ELR (cell line): ENCODE measurements around the gene ALDH3B1.
"Not testable (repeated sequence)": the region's sequence is repeated elsewhere in the genome, so short reads cannot be mapped to it uniquely, and the experiment has no call there.

ENCODE experiments used
- DNase-seq: peaks from one replicate; pipeline ENCODE4 v3.0.0-alpha.2; 2015; ENCODE audit warnings: low read depth

ALDH3B1 gene, protein sequence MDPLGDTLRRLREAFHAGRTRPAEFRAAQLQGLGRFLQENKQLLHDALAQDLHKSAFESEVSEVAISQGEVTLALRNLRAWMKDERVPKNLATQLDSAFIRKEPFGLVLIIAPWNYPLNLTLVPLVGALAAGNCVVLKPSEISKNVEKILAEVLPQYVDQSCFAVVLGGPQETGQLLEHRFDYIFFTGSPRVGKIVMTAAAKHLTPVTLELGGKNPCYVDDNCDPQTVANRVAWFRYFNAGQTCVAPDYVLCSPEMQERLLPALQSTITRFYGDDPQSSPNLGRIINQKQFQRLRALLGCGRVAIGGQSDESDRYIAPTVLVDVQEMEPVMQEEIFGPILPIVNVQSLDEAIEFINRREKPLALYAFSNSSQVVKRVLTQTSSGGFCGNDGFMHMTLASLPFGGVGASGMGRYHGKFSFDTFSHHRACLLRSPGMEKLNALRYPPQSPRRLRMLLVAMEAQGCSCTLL

GRCh38 chr11:68010090-68011041 lies at the start of gene ALDH3B1:
Gene ALDH3B1 (plus strand): TSS chr11:68010327. CDS start chr11:68015298, 4,971 bp downstream.
- DNase-seq = peak; percentile 90

- not testable (repeated sequence) for DNase-seq
Measured at GRCh38 chr11:67963217-67963616, 46.9 kb upstream of the ALDH3B1 start.

- DNase-seq = not testable (repeated sequence)
Measured at GRCh38 chr11:67963879-67964278, 46.2 kb upstream of the ALDH3B1 start.

DNA sequence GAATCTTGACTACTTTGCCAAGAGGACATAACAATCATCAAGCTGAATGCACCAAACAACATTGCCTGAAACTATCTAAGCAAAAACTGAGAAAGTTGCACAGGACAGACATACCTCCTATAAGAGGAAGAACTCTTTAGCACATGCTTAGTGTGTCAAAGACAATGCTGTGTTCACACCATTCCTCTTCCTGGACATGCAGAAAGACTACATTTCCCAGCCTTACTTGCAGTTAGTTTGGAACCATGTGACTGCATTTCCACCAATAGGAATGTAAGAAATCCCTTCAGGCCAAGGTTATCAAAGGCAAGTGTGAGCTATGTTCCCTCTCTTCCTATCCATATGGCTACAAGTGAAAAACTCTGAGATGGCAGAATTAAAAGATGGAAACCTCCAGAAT lies 45.4 kb upstream of the ALDH3B1 start:
- not testable (repeated sequence) for DNase-seq

DNA sequence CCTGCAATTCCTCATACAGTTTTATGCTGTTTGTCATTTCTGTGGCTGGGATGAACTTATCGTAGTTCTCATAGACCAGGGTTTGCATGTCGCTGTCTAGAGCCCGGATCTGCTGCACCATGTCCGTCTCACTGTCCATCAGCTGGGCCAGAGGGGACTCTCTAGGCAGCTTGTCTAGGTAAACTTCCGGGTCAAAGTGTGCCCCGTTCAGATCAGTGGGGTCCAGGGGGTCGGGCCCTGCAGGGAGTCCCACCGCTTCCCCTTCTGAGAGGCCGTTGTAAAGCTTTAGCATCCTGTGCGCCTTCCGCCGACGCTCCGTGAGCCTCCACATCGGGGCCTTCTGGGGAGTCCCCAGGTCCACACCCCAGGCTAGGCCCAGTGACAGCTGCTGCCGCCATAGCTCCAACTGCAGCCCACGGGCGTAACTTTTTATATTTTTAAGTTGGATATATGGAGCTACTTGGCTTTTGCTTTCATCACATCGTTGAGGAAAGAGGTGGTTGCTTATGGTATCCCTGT lies 44.2 kb upstream of the ALDH3B1 start:
- DNase-seq = not testable (repeated sequence)

- not testable (repeated sequence) for DNase-seq
Measured at GRCh38 chr11:67974746-67975145, 35.4 kb upstream of the ALDH3B1 start.

DNA sequence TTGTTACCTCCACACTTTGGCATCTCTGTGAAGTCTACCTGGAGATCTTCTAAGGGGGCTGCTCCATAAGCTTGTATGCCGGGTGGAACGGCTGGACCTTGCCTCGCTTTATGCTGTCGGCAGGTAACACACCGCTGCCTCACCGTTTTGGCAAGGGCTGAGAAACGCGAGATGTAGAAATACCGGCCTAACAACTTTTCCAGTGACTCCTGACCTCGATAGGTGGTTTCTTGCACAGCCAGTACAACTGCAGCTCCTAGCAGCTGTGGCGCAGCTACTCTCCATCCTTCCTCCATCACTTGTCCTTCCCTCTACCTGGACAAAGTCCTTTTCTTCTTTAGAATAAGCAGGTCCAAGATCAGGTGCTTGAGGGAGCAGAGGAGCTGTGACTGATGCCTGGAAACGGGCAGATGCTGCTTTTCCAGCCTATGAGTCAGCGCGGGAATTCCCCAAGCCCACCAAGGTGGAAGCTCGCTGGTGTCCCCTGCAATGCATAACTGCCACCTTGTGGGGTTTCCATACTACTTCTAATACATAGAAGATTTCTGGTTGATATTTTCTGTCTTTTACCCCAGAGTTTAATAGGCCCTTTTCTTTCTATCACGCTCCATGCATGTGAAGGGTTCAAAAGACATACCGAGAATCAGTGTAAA lies 31.2 kb upstream of the ALDH3B1 start:
- DNase-seq = peak; percentile 21

DNA sequence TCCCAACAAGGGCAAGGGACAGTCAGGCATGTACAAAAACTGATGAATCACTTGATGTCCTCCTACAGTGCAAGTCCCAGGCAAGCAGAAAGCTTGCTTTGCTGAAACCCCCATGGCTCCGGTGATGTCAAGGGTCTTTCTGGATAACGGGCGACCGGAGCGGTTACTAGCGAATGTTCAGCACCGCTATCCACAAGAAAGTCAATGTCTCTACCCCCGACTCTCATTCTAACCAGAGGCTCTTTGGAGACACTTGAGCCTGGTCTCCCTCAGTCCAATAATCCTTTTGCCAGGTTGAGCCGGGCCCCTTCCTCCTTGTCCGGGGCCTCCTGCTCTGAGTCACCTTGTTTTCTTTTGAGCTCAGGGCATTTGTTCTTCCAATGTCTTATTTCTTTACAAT lies 28.9 kb upstream of the ALDH3B1 start:
- DNase-seq = not testable (repeated sequence)

GRCh38 chr11:67982255-67982857 lies 27.8 kb upstream of the ALDH3B1 start:
- not testable (repeated sequence) for DNase-seq

- DNase-seq = no peak
Measured at GRCh38 chr11:67983951-67984350, 26.2 kb upstream of the ALDH3B1 start.

GRCh38 chr11:67985302-67985701 lies 24.8 kb upstream of the ALDH3B1 start:
- not testable (repeated sequence) for DNase-seq

- DNase-seq = not testable (repeated sequence)
Measured at GRCh38 chr11:67990546-67991346, 19.4 kb upstream of the ALDH3B1 start.

DNA sequence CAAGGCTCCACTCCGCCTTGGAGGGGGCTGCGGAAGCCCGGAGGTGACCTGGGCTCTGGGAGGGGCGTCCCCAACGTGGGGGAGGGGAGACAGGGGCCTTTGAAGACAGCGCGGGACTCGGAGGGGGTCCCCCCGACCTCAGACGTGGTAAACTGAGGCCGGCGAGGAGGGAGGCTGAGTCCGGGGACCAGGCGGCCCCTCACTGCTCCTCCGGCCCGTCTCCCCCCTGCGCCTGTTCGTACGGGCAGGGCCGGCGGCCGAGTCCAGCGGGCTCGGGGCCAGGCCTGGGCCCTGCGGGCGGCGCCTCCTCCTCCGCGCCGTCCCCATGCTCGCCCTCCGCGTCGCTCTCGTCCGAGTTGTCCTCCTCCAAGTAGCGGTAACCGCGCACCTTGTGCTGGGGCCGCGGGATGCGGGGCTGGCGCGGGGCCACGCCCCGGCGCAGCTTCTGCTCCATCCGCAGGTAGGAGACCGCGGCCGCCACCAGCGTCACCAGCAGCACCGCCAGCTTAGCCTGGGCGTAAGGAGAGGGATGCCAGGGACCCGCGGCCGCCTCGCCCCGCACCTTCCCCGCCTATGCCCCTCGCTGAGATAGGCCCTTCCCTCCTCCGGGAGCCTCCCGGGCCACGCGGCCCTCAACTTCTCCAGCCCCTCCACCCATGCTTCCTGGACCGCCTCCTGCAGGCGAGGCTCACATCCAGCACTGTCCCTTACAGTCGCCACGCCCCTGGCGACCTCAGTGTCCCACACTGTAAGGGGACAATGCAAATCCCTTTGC lies 18.6 kb upstream of the ALDH3B1 start:
- not testable (repeated sequence) for DNase-seq

DNA sequence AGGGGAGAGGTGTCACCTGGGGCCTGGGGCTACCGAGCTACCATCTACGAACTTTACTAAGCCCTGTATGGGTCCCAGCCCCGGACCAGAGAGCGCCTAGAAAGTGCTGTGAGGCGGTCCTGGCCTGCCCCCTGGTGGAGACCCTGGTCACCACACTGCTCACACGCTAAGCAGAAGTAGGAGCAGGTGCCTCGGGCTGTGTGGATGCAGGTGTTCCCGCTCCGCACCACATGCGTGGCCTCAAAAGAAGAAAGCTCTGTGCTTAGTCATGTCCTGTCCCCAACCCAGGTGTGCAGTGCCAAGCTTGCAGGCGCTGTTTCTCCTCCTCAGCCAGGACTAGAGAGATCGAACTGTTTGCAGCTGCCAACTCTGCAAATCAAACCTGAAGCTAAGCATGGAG lies 16.3 kb upstream of the ALDH3B1 start:
- not testable (repeated sequence) for DNase-seq

DNA sequence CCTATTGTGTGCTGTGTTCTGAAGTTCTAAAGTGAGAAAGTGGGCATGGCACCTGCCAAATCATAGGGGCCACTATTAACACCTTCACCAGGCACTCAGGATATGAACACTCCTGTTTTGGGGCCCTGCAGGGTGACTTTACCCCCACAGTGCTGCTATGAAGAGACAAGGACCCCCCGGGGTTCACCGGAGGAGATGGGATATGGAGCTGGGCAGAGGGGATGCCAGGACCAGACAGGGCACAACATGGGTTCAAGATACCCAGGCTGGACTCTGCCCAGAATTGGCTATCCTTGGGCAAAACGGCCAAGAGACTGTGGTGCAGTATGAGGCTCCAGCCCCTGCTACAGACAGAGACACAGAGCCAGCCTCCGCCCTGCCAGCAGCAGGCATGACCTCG lies 15.7 kb upstream of the ALDH3B1 start:
- not testable (repeated sequence) for DNase-seq

- DNase-seq = not testable (repeated sequence)
Measured at GRCh38 chr11:67995129-67995528, 15.0 kb upstream of the ALDH3B1 start.

GRCh38 chr11:67995579-67995978 lies 14.5 kb upstream of the ALDH3B1 start:
- not testable (repeated sequence) for DNase-seq

GRCh38 chr11:67996051-67996450 lies 14.1 kb upstream of the ALDH3B1 start:
- no peak for DNase-seq

DNA sequence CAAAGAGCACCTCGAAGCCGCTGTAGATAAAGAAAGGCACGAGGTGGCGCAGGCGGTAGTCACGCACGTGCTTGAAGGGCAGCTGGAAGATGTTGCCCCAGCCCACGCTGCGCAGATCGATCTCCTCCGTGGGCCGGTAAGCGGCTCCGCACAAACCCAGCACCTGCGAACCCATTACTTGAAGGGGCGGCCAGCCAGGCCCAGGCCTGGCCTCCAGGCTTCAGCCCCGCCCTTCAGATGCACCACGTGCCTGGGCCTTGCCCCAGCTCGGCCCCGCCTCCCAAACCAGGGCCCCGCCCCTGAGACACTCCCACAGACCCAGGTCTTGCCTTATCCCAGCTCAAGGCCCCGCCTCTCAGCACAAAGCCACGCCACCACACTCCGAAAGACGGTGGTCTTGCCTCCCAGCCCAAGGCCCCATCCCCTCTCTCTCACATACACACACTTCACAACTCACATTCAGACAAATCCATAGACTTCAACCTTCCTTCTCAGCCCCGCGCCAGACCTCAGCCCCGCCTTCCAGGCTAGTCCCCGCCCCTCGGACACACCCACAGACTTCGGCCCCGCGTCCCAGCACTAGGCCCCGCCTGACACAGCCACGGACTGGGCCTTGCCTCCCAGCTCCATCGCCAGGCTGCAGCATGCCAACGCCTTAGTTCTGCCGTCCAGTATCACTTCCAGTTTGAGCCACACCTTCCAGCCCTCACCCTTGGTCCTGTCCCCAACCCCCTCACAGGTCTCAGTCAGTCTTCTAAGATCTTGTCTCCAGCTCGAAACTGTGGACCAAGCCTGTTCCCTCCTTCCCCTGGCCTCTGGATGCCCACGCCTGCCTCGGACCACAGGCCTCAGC lies 13.3 kb upstream of the ALDH3B1 start:
- DNase-seq = peak; percentile 40
